HG03025 (cell line): ENCODE data around the gene ZNF697.

Source experiments
- ATAC-seq: cut with Tn5 transposase; IDR thresholded peaks from one replicate; pipeline ENCODE4 v1.9.1; 2021; ENCODE audit warnings: mild to moderate bottlenecking, moderate library complexity; ENCODE audit not compliant: unreplicated experiment, low FRiP score

ZNF697 gene

DNA sequence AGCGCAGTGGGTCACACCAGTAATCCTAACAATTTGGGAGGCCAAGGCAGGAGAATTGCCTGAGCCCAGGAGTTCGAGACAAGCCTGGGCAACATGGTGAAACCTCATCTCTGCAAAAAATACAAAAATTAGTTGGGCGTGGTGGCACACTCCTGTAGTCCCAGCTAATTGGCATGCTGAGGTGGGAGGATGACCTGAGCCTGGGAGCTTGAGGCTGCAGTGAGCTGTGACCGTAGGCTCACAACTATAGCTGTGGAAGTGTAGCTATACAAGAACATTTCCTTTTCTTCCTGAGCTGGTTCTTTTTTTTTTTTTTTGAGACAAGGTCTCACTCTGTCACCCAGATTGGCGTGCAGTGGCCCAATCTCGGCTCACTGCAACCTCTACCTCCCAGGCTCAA is 19.1 kb upstream of the ZNF697 start:
- no peak for ATAC-seq

DNA sequence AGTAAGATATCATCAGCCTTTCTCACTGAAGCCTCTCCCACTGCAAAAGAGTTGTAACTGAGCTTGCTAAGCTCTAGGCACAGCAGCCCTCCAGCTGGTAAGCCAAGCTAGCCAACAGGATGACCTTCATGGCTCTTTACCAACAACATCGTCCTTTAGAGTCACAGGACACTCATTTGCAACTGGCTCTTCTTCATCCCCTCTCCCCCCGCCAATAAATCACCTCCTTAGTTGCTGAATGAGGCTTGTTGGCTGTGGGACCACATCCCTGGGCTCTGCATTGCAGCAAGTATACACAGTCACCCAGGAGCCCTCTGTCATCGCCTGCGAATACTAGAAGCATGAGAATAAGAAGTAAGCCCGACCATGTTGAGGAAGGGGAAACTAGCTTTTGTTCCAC is 16.0 kb upstream of the ZNF697 start:
- ATAC-seq = no peak

DNA sequence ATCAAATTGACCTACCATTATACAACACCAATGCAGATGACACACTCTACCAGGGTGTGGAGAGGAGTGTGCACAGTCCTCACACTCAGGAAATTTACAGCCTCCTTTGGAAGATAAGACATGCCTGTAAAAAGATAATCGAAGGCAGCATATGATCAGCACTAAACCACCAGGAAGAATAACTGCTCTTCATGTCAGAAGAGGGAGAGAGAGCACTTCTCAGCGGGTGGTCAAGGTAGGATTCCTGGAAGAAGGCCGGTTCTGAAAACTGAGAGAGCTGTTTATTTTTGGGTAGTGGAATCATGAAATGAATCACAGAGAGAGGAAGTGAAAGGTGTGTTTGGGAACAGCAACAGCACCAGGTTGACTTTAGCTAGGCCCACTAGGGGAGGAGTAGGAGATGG is 14.0 kb upstream of the ZNF697 start:
- ATAC-seq = peak; percentile 81

DNA sequence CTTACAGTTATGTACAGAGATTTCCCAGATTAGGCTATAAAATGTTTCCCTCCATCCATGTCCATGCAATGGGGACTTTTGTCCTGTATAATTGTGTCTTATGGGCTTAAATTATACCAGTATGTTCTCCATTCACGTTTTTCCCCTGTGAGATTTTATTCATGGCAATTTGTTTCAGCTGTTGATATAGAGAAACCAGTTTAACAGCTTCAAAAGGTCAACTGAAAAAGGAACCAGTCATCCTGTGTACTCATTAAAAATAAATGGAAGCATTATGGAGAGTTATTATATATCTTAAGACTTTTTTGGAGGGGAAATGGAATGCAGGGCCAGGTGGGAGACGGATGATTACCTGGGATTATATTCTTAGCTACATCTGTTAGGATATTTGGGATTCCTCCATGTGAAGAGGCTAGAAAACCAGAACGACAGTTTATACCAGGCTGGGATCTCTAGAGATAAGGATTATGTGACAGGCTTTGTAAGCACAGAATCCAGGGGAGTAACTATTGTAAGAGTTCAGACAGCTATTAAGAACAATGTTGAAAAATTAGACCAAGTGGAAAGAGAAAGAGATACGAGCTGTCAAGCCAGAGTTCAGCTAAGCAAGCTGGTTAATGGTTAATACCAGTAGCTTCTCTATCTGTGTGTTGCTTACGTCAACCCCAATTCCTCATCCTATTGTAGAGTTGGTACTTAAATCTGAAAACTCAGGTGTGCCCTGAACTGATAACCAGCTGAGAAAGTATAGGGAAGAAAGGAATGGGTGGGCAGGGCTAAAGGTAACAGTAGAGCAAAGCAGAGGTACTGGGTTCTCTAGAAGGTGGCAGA is 12.4 kb upstream of the ZNF697 start:
- no peak for ATAC-seq

DNA sequence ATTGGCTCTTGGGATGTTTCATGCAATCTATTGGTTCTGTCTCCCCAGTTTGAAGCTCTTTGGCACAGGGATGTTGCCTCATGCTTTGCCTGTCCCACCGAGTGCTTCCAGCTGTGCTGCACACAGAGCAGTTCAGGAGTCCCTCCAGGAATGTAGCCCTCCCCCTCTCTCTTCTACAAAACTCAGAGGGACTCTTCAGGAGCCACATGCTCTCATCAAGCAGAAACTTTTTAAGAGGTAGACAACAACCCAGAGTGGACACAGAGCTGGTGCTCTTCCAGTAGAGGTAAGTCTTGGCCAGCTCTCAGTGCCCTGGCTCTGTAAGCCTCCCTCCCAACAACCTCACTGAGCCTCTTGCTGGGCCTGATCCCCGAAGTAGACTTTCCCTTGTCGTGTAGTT is 11.6 kb upstream of the ZNF697 start:
- ATAC-seq = no peak

DNA sequence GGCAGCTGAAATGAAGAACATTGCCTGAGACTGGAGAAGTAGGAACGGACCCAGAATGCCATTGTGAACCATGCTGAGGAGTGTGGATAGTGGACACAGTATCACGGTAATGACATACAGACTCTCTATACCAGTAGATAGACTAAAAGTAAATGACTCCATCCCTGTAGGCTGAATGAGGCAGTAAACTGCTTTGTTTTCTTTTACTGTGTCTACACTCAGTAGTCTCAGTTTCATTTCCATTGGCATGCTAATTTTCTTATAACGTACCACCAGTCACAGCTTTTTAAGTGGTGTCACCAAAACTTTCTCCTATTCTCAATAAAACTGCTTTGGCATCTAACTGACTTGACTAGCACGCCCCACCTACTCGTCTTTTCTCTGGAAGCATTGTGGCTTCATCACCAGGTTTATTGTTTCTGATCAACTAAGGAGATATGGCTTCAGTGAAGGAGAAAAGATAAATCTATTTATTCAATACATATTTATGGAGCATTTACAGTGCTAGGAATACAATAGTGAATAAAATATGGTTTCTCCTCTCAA is 8.4 kb upstream of the ZNF697 start:
- no peak for ATAC-seq

DNA sequence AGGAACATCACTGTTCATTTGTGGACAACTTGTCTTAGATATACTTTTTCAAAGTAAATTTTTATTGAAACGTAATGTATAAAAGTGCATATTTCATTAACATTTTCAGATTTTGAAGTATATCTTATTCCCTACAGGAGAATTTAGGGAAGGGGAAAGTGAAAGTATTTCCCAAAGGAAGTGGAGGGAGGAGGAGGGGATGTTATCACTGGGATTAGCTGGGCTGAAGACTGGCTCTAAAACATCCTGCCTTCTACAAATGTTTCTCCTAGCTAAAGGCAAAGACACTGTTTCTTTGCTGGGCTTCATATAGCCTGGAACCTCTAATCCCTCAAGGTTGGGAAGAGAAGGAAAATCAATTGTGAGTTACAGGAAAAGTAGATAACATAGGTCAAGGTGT is 7.1 kb upstream of the ZNF697 start:
- no peak for ATAC-seq

DNA sequence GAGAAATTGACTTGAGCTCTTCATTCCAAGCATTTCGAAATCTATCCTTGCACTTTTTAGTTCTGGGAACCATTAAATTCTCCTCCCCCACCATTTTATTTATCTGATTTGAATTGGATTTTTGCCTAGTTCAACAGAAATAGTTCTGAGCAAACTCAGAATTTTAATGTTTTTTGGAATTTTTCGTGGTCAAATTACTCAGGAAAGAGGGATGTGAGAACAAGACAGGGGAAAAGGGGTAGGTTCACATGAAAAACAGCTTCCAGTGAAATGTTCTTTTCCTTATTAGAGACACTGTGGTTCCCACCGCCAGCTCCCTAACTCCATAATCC is 5.7 kb upstream of the ZNF697 start:
- ATAC-seq = no peak

DNA sequence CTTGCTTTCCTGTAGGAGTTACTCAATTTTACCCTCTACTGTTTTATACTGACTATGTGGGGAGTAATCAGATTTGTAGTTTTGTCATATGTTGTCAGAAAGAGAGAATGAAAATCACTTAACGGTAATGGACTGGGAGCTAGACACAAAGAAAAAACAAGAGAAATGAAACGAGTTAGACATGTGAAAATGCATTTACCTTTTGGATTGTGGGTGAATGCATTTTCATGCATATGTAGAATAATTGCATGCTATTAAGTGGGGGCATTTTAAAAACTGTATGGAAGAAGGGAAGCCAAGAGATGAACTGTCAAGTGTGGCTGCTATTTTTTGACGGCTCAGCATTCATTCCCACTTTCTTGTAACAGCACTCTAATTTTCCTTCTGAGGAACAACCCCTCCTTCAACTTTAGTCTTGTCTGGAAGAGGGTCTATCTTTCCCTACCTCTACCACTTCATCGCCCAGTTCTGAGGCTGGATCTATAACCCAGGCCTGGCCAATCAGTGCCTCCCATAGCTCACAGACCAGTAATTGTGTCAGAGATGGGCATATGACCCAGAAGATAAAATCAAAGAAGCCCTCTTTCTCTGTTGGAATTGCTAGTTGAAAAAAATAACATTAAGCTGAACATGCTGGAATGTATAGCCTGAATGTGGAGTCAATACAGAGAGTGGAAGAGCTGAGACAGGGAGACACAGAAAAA is 5.2 kb upstream of the ZNF697 start:
- ATAC-seq = no peak

DNA sequence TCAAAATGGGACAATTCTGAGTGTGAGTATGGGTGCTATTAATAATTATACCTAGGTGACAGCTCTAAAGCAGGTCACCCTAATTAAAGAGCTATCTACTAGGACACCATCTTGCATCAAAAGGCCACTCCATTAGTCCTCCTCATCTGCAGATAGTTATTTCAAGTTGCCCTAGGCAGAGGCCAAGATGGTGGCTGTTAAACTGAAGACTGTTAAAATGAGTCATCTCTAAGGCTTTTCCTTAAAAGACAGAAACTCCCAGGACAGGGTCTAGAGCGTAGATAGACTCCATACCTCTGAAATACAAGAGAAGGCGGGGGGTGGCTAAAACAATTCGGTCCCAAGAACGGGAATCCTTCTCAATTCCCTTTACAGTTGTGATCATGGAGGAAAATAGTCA is 4.5 kb upstream of the ZNF697 start:
- no peak for ATAC-seq

DNA sequence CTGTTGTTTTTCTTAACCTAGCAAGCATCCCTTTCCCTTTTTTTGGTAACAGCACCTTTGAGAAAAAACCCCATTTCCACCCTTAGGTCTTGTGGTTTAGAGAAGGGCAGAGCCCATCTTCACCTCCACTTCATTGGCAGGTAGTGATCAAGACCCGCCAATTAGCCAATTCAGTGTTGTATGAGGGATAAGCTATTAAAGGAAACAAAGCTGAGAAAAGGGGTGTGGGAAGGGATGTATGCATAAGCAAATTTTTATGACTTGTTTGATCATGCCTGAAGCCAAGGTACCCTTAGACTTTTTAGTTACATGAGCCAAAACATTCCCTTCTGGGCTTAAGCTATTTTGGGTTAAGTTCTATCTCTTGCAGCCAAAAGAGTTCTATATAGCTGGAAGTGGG is 3.6 kb upstream of the ZNF697 start:
- ATAC-seq = no peak

DNA sequence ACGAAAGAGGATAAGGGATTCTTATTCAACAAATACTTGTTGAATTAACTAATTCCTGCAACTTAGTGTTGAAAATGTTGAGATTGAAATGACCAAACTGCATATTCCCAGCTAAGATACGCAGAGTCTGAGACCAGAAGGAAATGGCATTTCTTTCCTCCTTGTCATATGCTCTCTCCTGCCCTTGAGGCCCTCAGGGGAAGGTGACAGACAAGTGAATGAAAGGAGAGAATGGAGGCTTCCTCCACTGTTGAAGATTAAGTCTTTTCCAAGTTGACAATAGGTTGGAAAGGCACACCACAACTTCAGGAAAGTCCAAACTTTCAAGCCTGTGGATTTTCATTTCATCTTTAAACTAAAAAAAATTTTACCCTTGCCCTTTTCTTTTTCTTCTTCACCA is 3.1 kb upstream of the ZNF697 start:
- no peak for ATAC-seq

DNA sequence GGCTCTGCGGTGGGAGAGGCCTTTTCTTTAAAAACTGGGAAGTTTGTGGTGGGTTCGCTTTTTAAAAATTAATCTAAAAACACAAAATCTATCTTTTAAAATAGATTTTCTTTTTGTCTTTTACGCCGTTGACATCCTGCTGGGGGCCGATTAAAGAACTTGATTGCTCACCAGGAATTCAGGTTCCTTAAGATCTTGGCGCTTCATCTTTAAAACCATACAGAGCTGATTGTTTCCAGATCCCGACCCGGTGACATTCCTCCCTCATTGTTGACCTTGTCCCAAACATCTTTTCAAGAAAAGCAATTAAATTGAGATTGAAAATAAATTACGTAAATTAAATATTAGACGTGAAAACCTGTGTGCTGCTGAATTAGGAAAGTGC is 546 bp upstream of the ZNF697 start:
- ATAC-seq = no peak

DNA sequence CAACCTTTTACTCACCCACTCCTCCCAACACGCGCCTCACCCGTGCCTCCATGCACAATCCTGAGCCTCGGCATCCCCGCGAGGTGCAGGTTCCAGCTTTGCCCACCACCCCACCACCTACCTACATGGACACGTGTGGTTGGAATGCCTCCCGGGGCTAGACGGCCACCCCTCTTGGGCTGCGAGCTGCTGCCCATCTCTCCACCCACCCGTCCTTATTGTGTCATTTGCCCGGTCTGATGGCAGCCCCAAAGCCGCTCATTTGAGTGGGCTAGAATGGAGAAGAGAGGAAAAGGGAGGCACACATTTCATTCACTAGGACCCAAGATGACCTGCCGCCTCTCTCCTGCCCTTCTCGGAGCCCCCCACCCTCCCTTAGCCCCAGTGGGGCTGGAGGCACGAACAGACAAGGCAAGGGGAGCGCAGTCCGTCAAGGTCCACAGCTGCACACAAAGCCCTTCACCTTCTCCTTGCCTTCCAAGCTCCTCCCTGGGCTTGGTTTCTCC is 785 bp downstream of the ZNF697 start:
- no peak for ATAC-seq

DNA sequence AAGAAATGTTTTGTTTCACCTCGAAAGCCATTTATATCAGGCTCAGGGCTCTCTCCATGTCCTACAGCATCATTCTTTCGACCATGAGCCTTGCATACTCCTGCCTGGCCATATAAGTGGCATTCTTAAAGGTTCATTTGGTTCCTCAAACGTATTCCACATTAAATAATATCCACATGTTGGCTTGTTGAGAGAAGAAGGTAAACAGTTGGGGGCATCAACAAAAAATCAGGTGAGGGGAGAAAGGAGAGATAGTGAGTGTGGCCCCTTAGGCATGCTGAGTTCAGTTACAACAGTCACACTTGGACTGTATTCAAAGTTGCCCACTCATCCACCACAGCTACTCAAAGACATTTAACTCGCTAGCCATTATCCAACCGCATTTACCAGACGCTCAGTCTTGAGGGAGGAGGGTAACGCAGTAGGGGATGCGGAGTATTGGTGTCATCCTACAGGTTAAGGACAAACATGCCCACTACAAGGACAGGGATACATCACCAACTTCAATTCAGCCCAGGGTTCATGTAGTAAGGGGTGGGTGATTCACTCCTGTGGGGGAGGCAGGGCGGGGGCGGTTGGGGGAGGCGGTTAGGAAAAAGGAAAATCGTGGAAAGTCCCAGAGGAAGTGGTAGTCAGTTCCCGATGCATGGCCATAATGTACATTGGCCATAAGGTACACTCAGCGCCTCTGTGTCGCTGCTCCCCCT is 1.4 kb downstream of the ZNF697 start:
- ATAC-seq = no peak

DNA sequence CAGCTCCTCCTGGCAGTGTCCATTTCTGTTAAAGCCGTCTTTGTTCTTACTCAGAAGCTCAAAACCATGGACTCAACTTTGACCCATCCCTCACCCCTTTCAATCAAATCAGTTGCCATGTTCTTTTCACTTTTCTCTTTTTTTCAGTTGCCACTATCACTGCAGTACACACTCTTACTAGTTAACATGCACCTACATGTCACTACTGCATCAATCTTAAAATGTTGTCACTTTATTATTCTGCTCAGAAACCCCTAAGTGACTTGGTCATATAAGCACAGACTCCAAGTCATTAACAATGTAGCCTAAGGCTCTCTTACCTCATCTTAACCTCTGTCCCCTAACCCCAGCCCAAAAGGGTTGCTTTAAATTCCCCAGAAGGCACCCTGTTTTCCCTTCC is 9.0 kb downstream of the ZNF697 start:
- no peak for ATAC-seq

DNA sequence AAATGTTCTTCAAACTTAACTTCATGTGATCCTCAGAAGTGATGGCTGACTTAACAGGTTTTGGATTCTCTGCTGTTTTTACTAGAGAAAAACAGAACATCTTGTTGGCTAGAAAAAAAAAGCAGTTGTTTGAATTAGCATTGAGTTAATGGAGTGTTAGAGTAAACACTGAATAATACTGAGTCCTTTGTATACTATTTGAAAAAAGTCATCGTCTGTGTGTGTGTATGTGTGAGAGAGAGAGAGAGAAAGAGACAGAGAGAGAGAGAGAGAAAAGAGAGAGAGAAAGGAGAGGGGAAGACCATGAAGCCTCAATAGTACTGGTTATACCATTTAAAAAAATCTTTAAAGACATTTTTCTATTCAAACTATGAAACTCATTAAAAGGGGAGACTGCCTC is 10.4 kb downstream of the ZNF697 start:
- ATAC-seq = no peak

DNA sequence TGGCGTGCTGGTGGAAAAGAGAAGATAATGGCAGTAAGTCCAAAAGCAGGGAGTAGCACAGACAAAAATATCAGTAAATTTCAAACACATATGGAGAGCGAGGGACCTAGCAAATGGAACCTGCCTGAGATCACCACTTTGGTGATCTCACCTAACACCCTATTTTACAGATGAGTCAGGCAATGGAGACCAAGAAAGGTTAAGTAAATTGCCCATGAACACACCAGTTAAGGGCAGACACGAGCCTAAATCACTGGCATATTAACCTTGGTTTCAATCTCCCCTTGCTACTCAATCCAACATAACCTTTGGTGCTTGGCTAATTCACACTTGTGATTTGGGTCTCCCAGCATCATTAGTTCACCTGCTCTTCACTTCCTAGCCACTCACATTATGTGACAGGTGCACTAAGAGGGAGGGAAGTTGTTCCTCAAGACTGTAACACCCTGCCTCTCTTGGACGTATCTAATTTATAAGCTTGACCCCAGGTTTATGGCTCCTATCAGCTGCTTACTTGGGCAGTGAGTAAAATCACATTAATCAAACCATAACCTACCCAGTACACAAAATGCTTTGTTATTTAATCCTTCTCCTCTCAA is 11.5 kb downstream of the ZNF697 start:
- ATAC-seq = no peak

DNA sequence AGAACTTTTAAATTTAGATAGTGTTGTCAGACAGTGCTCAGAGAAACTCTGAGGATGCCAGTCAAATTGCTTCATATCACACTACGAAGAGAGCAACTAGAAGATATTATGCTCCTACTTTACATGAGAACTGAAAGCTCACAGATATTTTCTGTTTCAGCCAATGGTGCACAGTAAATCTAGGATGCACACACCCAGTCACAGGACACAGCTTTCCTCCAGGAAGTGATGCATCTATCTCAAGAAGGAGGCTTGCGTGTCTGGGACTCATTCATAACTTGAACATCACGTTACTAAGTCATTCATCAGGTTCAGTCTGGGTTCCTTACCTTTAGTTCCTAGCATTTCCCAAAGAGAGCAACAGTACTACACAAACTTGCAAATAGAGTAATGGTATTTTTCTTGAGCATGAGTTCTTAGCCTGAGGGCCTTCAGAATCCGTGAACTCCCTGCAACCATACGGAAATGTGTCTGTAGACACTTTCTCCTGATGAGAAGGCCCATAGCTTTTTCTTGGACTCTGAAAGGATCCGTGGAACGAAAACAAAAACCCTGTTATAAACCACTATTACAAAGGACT is 12.2 kb downstream of the ZNF697 start:
- peak; percentile 68 for ATAC-seq

DNA sequence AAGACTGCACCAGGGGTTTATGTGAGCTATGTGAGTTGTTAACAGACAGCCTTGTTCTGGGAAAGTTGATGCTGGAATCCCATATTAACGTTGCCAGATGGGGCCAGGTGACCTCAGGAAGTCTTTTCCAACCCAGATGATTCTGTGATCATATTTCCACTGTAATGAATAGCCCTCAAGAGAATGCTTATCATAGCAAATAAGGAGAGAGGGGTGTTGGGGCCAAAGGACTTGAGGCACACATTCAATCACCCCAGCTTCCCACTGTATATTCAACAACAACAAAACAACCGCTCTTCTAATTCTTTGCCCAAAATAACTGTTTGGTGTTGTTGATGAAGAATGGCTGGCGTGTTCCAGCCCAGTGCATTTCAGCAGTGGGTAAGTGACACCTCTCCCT is 14.1 kb downstream of the ZNF697 start:
- no peak for ATAC-seq

DNA sequence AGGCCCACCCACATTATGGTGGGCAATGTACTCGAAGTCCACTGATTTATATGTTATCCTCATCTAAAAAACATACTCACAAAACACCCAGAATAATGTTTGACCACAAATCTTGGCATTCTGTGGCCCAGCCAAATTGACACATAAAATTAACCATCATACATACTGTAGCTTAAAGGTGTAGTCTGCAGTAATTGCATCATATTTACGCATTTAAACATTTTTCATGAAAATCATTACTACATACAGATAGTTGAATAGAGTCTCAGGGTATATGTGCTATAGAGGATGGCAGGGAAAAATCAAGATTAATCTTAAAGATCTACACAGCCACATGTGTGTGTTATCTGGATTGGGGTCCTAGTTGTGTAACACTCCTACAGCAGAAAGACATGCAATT is 14.5 kb downstream of the ZNF697 start:
- ATAC-seq = no peak
